GM10248 (cell line): Measurements from ENCODE around the gene SRRM5.

ENCODE experiments used
- CTCF ChIA-PET: fragments of 300-600 bp; sonication (Branson Sonifier 250); formaldehyde crosslinking; extraction: SDS; loops from one replicate; lab custom pipeline; 2021; ENCODE audit warnings: antibody characterized with exemption; lab: Yijun Ruan, JAX
- POLR2A ChIA-PET: fragments of 350-650 bp; sonication (Branson Sonifier 250); formaldehyde crosslinking; extraction: SDS; loops from one replicate; lab custom pipeline; 2020; ENCODE audit warnings: antibody characterized with exemption; lab: Yijun Ruan, JAX
- DNase-seq: peaks from one replicate; pipeline ENCODE4 v3.0.0; 2012; ENCODE audit errors: extremely low spot score
- CTCF ChIP-seq: IDR thresholded peaks from 2 replicates; pipeline ENCODE4 v1.5.1; 2012; ENCODE audit warnings: mild to moderate bottlenecking, low read depth; ENCODE audit errors: extremely low read depth, missing control alignments, control extremely low read depth

The SRRM5 gene

GRCh38 chr19:43623889-43624670 lies 12.2 kb downstream of the SRRM5 start:
- no peak for TF ChIP-seq CTCF
- POLR2A ChIA-PET, result no interaction called here
- no peak for DNase-seq
- CTCF ChIA-PET, result interaction anchor here (1.0 to 1.4 kb wide), 2 partner anchors 44 to 121 kb away, joined by 3 read pairs; no protein-coding TSS in a partner anchor

GRCh38 chr19:43624933-43625332 lies 13.0 kb downstream of the SRRM5 start:
- ChIA-PET CTCF (interaction anchor here (1.0 to 2.0 kb wide), 3 partner anchors 44 to 69 kb away, joined by 3 to 8 read pairs (median 4); no protein-coding TSS in a partner anchor), POLR2A (no interaction called here)
- TF ChIP-seq CTCF, result peak; percentile 68

GRCh38 chr19:43625918-43626579 lies 14.2 kb downstream of the SRRM5 start:
- POLR2A ChIA-PET, result no interaction called here
- DNase-seq, result peak; percentile 46
- no peak for TF ChIP-seq CTCF
- CTCF ChIA-PET, result interaction anchor here (0.7 to 2.0 kb wide), 4 partner anchors 42 to 183 kb away, joined by 3 to 8 read pairs (median 4); no protein-coding TSS in a partner anchor

More at GRCh38 chr19:43624933-43625332, 13.0 kb downstream of the SRRM5 start:
- DNase-seq, result peak; percentile 87

- no peak for DNase-seq
- CTCF ChIA-PET, result interaction anchor here (0.7 to 2.0 kb wide), 3 partner anchors 42 to 182 kb away, joined by 3 to 8 read pairs (median 3); no protein-coding TSS in a partner anchor
- no peak for TF ChIP-seq CTCF
- POLR2A ChIA-PET, result no interaction called here
Observed at GRCh38 chr19:43626838-43627237, 14.9 kb downstream of the SRRM5 start.

GRCh38 chr19:43628646-43629326 lies 16.9 kb downstream of the SRRM5 start:
- ChIA-PET POLR2A (no interaction called here), CTCF (interaction anchor here (0.7 kb wide), 1 partner anchor 182 kb away, joined by 3 read pairs; no protein-coding TSS in a partner anchor)
- no peak for DNase-seq
- TF ChIP-seq CTCF, result no peak

- TF ChIP-seq CTCF, result no peak
- DNase-seq, result no peak
- POLR2A ChIA-PET, result no interaction called here
- CTCF ChIA-PET, result no interaction called here
Observed at GRCh38 chr19:43631491-43631890, 19.6 kb downstream of the SRRM5 start.
